GM12878 (cell line): ENCODE data around the gene FBXW7. TPM values are rescaled to one million over a fixed set of nuclear protein-coding genes. Genes with fewer than 3 reads are reported as not detected.

Experiments used
- ATAC-seq: fragments of 200-7000 bp; cut with Tn5 transposase; 3 replicates; pipeline ENCODE4 v1.9.1; 2020; ENCODE audit warnings: mild to moderate bottlenecking, moderate library complexity
- BruUV-seq: library from RNA; stranded (reverse); fragments of 400-500 nt; replicated peaks from 2 replicates; lab custom pipeline; 2021; lab: Mats Ljungman, UMichigan
- CTCF ChIA-PET: fragments of 300-600 bp; sonication (Branson Sonifier 250); formaldehyde crosslinking; extraction: SDS; loops from one replicate; lab custom pipeline; 2021; ENCODE audit warnings: inconsistent platforms; lab: Yijun Ruan, JAX
- POLR2A ChIA-PET: fragments of 350-600 bp; formaldehyde crosslinking; extraction: SDS; loops from one replicate; lab custom pipeline; 2021; ENCODE audit warnings: inconsistent platforms; lab: Charles Lee
- RAD21 ChIA-PET: fragments of 300-600 bp; sonication (Branson Sonifier 250); formaldehyde crosslinking; loops from one replicate; lab custom pipeline; 2023; ENCODE audit warnings: antibody characterized with exemption; ENCODE audit not compliant: unreplicated experiment; lab: Charles Lee
- SMC1A ChIA-PET: fragments of 300-600 bp; sonication (Branson Sonifier 250); formaldehyde crosslinking; loops from one replicate; lab custom pipeline; 2023; ENCODE audit not compliant: unreplicated experiment, uncharacterized antibody; lab: Charles Lee
- DNase-seq: peaks from one replicate; pipeline ENCODE4 v3.0.0-alpha.2; 2011; ENCODE audit warnings: low read depth, low spot score
- FAIRE-seq: peaks from 3 replicates; lab custom pipeline; 2011; peaks lifted over from hg19 to GRCh38; lab: Jason Lieb, UNC
- H2AFZ ChIP-seq: 2 replicates; pipeline ENCODE4 v1.6.0; 2011; ENCODE audit warnings: low read depth, low read length, control low read depth; ENCODE audit not compliant: control insufficient read depth
- H3K27ac ChIP-seq: 2 replicates; pipeline ENCODE4 v1.5.1; 2011; ENCODE audit warnings: control low read depth; ENCODE audit not compliant: control insufficient read depth, insufficient read depth
- H3K27me3 ChIP-seq, 2 experiments: replicated peaks in 1 of 2; 2 replicates each; pipeline versions ENCODE4 v1.6.0 to v1.6.1; 2011; ENCODE audit warnings: low read length in 1 of 2; ENCODE audit not compliant: control insufficient read depth in 2 of 2, insufficient read depth in 2 of 2
- H3K36me3 ChIP-seq, 2 experiments: 2 replicates each; pipeline ENCODE4 v1.5.1; 2011; ENCODE audit warnings: low read length in 1 of 2; ENCODE audit not compliant: control insufficient read depth in 2 of 2, insufficient read depth in 2 of 2
- H3K4me1 ChIP-seq: 2 replicates; pipeline ENCODE4 v1.6.1; 2011; ENCODE audit warnings: mild to moderate bottlenecking, low read length, moderate library complexity, mixed read lengths; ENCODE audit not compliant: control insufficient read depth, insufficient read depth
- H3K4me2 ChIP-seq: 2 replicates; pipeline ENCODE4 v1.6.0; 2011; ENCODE audit warnings: control low read depth; ENCODE audit not compliant: control insufficient read depth, insufficient read depth
- H3K4me3 ChIP-seq: fragments of 200-600 bp; sonication (generic); 2 replicates; pipeline ENCODE4 v1.5.1; 2016
- H3K79me2 ChIP-seq: 2 replicates; pipeline ENCODE4 v1.6.0; 2011; ENCODE audit warnings: low read length; ENCODE audit not compliant: control insufficient read depth, insufficient read depth
- H3K9ac ChIP-seq: 2 replicates; pipeline ENCODE4 v1.8.0; 2011; ENCODE audit warnings: low read length, control low read depth, mixed read lengths; ENCODE audit not compliant: control insufficient read depth, insufficient read depth
- H3K9me3 ChIP-seq: replicated peaks from 3 replicates; pipeline ENCODE4 v1.5.1; 2011; ENCODE audit warnings: mild to moderate bottlenecking, low read length; ENCODE audit not compliant: control insufficient read depth, insufficient read depth
- H4K20me1 ChIP-seq: 2 replicates; pipeline ENCODE4 v1.6.0; 2011; ENCODE audit not compliant: control insufficient read depth, insufficient read depth
- BACH1 ChIP-seq: fragments of 450-650 bp; IDR thresholded peaks from 2 replicates; pipeline ENCODE4 v1.6.1; 2017; ENCODE audit warnings: mild to moderate bottlenecking, borderline replicate concordance
- CTCF ChIP-seq, 3 experiments: IDR thresholded peaks in 2 of 3; conservative IDR thresholded peaks in 1 of 3; 2 replicates each; pipeline ENCODE4 v1.5.1; 2011; ENCODE audit warnings: low read depth in 3 of 3, low read length in 3 of 3, mild to moderate bottlenecking in 3 of 3, control low read depth in 2 of 3, moderate library complexity in 2 of 3, inconsistent platforms in 1 of 3, mixed read lengths in 1 of 3; ENCODE audit not compliant: control insufficient read depth in 2 of 3, insufficient read depth in 1 of 3; ENCODE audit errors: extremely low read depth in 1 of 3
- RAD21 ChIP-seq: IDR thresholded peaks from 2 replicates; pipeline ENCODE4 v1.6.1; 2011; ENCODE audit warnings: mild to moderate bottlenecking, low read depth, low read length, moderate library complexity; ENCODE audit not compliant: insufficient read depth
- WGBS: methylation state at CpG from one replicate; pipeline ENCODE4 v1.1.6; 2016; ENCODE audit warnings: low lambda C conversion rate; ENCODE audit not compliant: insufficient replicate concordance, insufficient coverage; ENCODE audit errors: missing lambda C conversion rate; 5-methylcytosine and 5-hydroxymethylcytosine counted together
- in situ Hi-C: fragments of 300-500 bp; cut with MboI; formaldehyde crosslinking; loops from 9 replicates; pipeline ENCODE4 v1.14.3; 2018; ENCODE audit warnings: mixed read lengths
- intact Hi-C: fragments of 100-400 bp; cut with micrococcal nuclease; formaldehyde crosslinking; loops from one replicate; pipeline ENCODE4 v1.14.2; 2022; ENCODE audit not compliant: unreplicated experiment
- polyA plus RNA-seq, 11 experiments: library from polyadenylated mRNA; depleted of rRNA in 4 of 11; unstranded in 6 of 11; stranded (reverse) in 5 of 11; fragments of >200 nt; fragmentation: Nextera tagmentation in 4 of 11; fragmentation: Illumina TruSeq in 1 of 11; extraction: Ambion mirVana in 4 of 11; extraction: Trizol in 1 of 11; gene quantifications; 1 replicate in 1 of 11; 2 replicates in 10 of 11; pipeline versions ENCODE4 v1.2.1 to v1.2.3, GENCODE V29; 2011 to 2016; ENCODE audit warnings: inconsistent platforms in 2 of 11, missing spikeins in 2 of 11, low read depth in 1 of 11
- total RNA-seq, 4 experiments: library from RNA; depleted of rRNA in 3 of 4; stranded (reverse); fragments of >200 nt in 3 of 4; fragmentation: Illumina TruSeq in 1 of 4; extraction: Trizol in 1 of 4; gene quantifications; 2 replicates each; pipeline versions ENCODE4 v1.2.1 to v1.2.3, GENCODE V29; 2013 to 2021

Gene FBXW7
- total and polyA plus RNA-seq, 10 of the 15 experiments (the other 5 are each of a cell fraction or from before 2014, with no cell fraction given): 35.8 to 118 (median 47.2) TPM

GRCh38 chr4:152398060-152398459 lies 137.8 kb downstream of the FBXW7 start:
- H3K4me1 ChIP-seq: peaks cover 3% of the 10 kb centered on the region
- RAD21 ChIA-PET: interaction anchor here (0.8 to 1.2 kb wide), 5 partner anchors 8 to 595 kb away, joined by 3 to 5 read pairs (median 3); no protein-coding TSS in a partner anchor
- H3K36me3 ChIP-seq: peaks cover 0 to 15% of the 10 kb centered on the region in 2 experiments; a peak in 3 of 4 replicates
- CTCF ChIA-PET: interaction anchor here (0.7 to 1.4 kb wide), 7 partner anchors 9 to 680 kb away, joined by 3 to 10 read pairs (median 3); no protein-coding TSS in a partner anchor
- no peaks in the 10 kb centered on the region for H3K27me3 ChIP-seq
- intact Hi-C loops: no loop called here
- H4K20me1 ChIP-seq: no peaks in the 10 kb centered on the region
- H3K4me3 ChIP-seq: no peak overlapping the region
- in situ Hi-C loops: no loop called here
- H3K79me2 ChIP-seq: peaks cover 8% of the 10 kb centered on the region
- H3K4me2 ChIP-seq: no peak overlapping the region
- H3K27ac ChIP-seq: no peak overlapping the region
- SMC1A ChIA-PET: interaction anchor here (0.9 to 2.7 kb wide), 3 partner anchors 17 to 41 kb away, joined by 3 to 9 read pairs (median 4); no protein-coding TSS in a partner anchor
- FAIRE-seq: no peak
- no peaks in the 10 kb centered on the region; the same call in 2 of the 3 replicates for H3K9me3 ChIP-seq
- H2AFZ ChIP-seq: no peak overlapping the region
- TF ChIP-seq RAD21: peak; percentile 38; the same call in 1 of the 2 replicates
- TF ChIP-seq BACH1: no peak
- TF ChIP-seq CTCF (IDR thresholded peaks at IDR 0.05 in 2 of 3, conservative IDR thresholded peaks at IDR 0.05 in 1 of 3; ENCODE audit: control insufficient read depth in 2 of 3, extremely low read depth in 1 of 3, insufficient read depth in 1 of 3, low read depth in 3 of 3, low read length in 3 of 3): peak; percentile 1 to 28 (median 13); a peak in 1 of 6 replicates
- no TSS peak for BruUV-seq
- POLR2A ChIA-PET: interaction anchor here (1.1 kb wide), 1 partner anchor 58 kb away, joined by 5 read pairs; no protein-coding TSS in a partner anchor
- 0 out of 3 replicates have a peak, but pooled peaks have one; percentile 33 for ATAC-seq
- no peak overlapping the region for H3K9ac ChIP-seq
- 100% methylated on average over 1 of the region's 1 CpG for WGBS
- no peak for DNase-seq
